ENCODE data around the gene RPGRIP1L.
"Not testable (repeated sequence)": the region's sequence is repeated elsewhere in the genome, so short reads cannot be mapped to it uniquely, and the experiment has no call there.

The RPGRIP1L gene

DNA sequence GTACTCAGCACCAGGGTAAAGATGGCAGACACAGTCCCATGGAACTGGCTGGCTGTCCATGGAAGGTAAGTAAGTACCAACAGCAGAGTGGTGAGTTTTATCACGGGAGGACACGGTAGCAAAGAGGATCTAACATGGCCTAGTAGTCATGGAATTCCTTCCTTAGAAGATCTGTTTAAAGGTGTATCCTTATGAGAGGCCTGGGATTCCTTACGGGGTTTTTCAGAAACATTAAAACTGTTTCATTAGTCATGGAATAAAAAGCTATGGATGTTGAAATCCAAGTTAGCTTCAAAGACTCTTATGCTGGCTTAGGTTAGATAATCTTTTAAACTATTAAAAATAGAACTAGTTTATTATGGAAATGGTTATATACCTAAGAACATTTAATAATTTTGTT is 7.7 kb upstream of the RPGRIP1L start:
- Histone ChIP-seq H3K4me2 (ENCODE audit: low read length) (no peak overlapping the region), H3K4me3 (ENCODE audit: low read length) (no peak overlapping the region), H3K27me3 (ENCODE audit: control insufficient read depth, insufficient read depth, low read length) (no peaks in the 10 kb centered on the region), H3K36me3 (ENCODE audit: insufficient read depth, low read length) (no peaks in the 10 kb centered on the region), H3K9me3 (replicated peaks; ENCODE audit: low read length) (no peaks in the 10 kb centered on the region), H3K9ac (ENCODE audit: low read depth, low read length) (no peak overlapping the region), H3K4me1 (ENCODE audit: control insufficient read depth, insufficient read depth, low read length) (peaks cover 14% of the 10 kb centered on the region)

DNA sequence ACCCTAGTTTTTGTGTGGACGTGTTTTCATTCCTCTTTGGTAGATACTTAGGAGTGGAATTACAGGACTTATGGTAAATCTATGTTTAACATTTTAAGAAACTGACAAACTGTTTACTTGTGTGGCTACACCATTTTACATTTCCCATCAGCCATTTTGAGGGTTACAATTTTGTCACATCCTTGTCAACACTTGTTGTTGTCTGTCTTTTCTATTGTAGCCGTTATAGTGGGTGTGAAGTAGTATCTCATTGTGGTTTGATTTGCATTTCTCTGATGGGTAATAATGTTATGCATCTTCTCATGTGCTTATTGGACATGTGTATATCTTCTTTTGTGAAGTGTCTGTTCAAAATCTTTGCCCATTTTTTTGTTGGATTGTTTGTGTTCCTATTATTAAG is 4.8 kb upstream of the RPGRIP1L start:
- no peaks in the 10 kb centered on the region for H3K36me3 ChIP-seq (ENCODE audit: insufficient read depth, low read length)
- H3K9ac ChIP-seq (ENCODE audit: low read depth, low read length): no peak overlapping the region
- no peaks in the 10 kb centered on the region for H3K27me3 ChIP-seq (ENCODE audit: control insufficient read depth, insufficient read depth, low read length)
- H3K4me1 ChIP-seq (ENCODE audit: control insufficient read depth, insufficient read depth, low read length): peaks cover 6% of the 10 kb centered on the region
- no peaks in the 10 kb centered on the region for H3K9me3 ChIP-seq (replicated peaks; ENCODE audit: low read length)
- no peak overlapping the region for H3K4me3 ChIP-seq (ENCODE audit: low read length)
- H3K4me2 ChIP-seq (ENCODE audit: low read length): no peak overlapping the region

DNA sequence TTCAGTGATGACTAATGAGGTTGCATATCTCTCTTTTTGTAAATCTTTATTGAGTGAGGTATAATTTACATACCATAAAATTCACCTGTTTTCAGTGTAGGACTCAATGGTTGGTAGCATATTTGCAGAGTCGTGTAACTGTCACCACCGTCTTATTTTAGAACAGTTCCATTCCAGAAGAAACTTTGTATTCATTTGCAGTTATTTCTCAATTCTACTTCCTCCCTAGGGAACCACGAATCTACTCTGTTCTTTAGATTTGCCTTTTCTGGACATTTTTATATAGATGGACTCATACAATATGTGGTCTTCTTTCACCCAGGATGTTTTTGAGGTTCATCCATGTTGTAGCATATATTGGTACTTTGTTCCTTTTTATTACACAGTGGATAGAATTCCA is 4.0 kb upstream of the RPGRIP1L start:
- Histone ChIP-seq H3K4me1 (ENCODE audit: control insufficient read depth, insufficient read depth, low read length) (peaks cover 11% of the 10 kb centered on the region), H3K27me3 (ENCODE audit: control insufficient read depth, insufficient read depth, low read length) (no peaks in the 10 kb centered on the region), H3K4me3 (ENCODE audit: low read length) (no peak overlapping the region), H3K36me3 (ENCODE audit: insufficient read depth, low read length) (no peaks in the 10 kb centered on the region), H3K9me3 (replicated peaks; ENCODE audit: low read length) (no peaks in the 10 kb centered on the region), H3K4me2 (ENCODE audit: low read length) (no peak overlapping the region), H3K9ac (ENCODE audit: low read depth, low read length) (no peak overlapping the region)

DNA sequence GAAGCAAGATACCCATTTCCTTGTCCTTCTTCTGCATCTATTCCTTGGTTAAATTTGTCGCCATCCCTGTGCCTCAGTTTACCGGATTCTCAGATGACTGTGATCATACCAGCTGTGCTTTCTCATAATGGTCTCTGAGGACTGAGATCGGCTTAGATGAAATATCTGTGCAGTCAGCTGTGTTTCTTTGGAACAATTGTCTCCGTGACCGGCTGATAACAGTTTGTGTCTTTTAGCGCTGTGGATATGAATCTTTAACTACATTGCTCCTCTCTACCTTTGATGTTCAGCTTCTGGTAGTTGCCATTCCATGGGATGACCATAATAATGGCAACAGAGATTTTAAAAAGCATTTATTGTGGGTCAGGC is 770 bp upstream of the RPGRIP1L start:
- H3K4me1 ChIP-seq (ENCODE audit: control insufficient read depth, insufficient read depth, low read length): peaks cover 11% of the 10 kb centered on the region
- peaks cover 2% of the 10 kb centered on the region for H3K36me3 ChIP-seq (ENCODE audit: insufficient read depth, low read length)
- no peaks in the 10 kb centered on the region for H3K9me3 ChIP-seq (replicated peaks; ENCODE audit: low read length)
- peak overlapping the region; percentile 94 for H3K4me2 ChIP-seq (ENCODE audit: low read length)
- peak overlapping the region; percentile 88 for H3K9ac ChIP-seq (ENCODE audit: low read depth, low read length)
- no peaks in the 10 kb centered on the region for H3K27me3 ChIP-seq (ENCODE audit: control insufficient read depth, insufficient read depth, low read length)
- peak overlapping the region; percentile 82 for H3K4me3 ChIP-seq (ENCODE audit: low read length)

DNA sequence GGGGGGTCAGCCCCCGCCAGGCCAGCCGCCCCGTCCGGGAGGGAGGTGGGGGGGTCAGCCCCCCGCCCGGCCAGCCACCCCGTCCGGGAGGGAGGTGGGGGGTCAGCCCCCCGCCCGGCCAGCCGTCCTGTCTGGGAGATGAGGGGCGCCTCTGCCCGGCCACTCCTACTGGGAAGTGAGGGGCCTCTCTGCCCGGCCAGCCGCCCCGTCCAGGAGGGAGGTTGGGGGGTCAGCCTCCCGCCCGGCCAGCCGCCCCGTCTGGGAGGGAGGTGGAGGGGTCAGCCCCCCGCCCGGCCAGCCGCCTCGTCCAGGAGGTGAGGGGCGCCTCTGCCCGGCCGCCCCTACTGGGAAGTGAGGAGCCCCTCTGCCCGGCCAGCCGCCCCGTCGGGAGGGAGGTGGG is 5.4 kb downstream of the RPGRIP1L start:
- H3K27me3 ChIP-seq (ENCODE audit: control insufficient read depth, insufficient read depth, low read length); H3K4me3 ChIP-seq (ENCODE audit: low read length); H3K9me3 ChIP-seq (replicated peaks; ENCODE audit: low read length); H3K9ac ChIP-seq (ENCODE audit: low read depth, low read length); H3K36me3 ChIP-seq (ENCODE audit: insufficient read depth, low read length); H3K4me2 ChIP-seq (ENCODE audit: low read length): not testable (repeated sequence)
- H3K4me1 ChIP-seq (ENCODE audit: control insufficient read depth, insufficient read depth, low read length): peaks cover 12% of the 10 kb centered on the region

DNA sequence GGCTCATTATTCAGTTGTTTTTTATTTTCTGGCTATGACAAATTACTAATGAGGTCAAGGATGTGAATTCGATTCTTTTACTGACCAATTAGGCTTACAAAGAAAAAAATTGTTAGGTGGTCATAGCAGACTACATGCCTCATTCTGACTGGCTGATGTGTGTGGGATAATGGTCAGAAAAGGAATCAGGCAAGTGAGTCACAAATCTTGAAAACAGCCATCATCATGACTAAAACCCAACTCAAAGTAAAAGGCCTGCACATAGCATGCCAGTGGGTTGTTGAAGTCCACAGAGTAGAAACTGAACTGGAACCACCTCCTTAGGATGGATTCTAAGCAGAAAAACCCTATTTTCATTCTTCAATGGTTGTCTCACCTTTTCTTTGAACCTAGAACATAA is 8.6 kb downstream of the RPGRIP1L start:
- no peaks in the 10 kb centered on the region for H3K27me3 ChIP-seq (ENCODE audit: control insufficient read depth, insufficient read depth, low read length)
- H3K4me2 ChIP-seq (ENCODE audit: low read length): no peak overlapping the region
- H3K9ac ChIP-seq (ENCODE audit: low read depth, low read length): peak overlapping the region; percentile 48
- peaks cover 11% of the 10 kb centered on the region for H3K36me3 ChIP-seq (ENCODE audit: insufficient read depth, low read length)
- no peak overlapping the region for H3K4me3 ChIP-seq (ENCODE audit: low read length)
- peaks cover 9% of the 10 kb centered on the region for H3K4me1 ChIP-seq (ENCODE audit: control insufficient read depth, insufficient read depth, low read length)
- H3K9me3 ChIP-seq (replicated peaks; ENCODE audit: low read length): no peaks in the 10 kb centered on the region

DNA sequence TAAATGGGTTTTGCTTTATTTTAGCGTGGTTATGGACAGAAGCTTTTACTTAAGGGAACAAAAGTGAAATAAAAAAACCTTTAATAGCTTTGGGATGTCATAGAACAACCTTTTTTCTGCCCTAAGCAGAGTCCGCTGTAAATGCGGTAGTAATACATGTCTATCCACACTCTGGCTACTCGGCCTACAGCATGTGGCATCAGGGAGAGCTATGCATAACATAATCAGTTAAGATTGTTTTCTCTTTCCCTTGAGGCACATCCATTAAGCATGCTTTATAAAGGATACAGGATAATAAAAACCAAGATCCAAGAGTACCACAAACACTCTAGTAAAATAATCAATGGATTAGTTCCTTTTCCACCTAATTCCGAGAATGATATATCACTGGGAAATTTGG is 10.3 kb downstream of the RPGRIP1L start:
- Histone ChIP-seq H3K4me2 (ENCODE audit: low read length) (no peak overlapping the region), H3K9ac (ENCODE audit: low read depth, low read length) (no peak overlapping the region), H3K36me3 (ENCODE audit: insufficient read depth, low read length) (peaks cover 11% of the 10 kb centered on the region), H3K9me3 (replicated peaks; ENCODE audit: low read length) (no peaks in the 10 kb centered on the region), H3K4me3 (ENCODE audit: low read length) (no peak overlapping the region), H3K4me1 (ENCODE audit: control insufficient read depth, insufficient read depth, low read length) (peaks cover 15% of the 10 kb centered on the region), H3K27me3 (ENCODE audit: control insufficient read depth, insufficient read depth, low read length) (no peaks in the 10 kb centered on the region)

DNA sequence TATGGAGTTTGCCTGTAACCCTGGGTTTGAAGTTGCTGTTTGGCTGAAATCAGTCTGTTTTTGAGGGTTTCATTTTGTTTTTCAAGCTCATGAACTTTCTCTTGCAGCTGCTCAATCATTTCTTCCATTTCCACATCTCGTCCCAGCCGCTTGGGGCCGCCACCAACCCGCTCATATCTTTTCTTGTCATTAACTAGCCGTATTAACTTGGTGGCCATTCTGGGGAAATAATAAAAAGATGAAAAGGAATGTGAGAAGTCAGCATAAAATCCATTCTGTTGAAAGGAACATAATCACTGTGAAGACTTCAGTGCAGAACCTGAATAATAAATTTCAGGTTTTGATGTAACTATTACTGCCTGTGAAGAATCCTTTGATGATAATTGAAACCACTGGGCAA is 11.5 kb downstream of the RPGRIP1L start:
- Histone ChIP-seq H3K4me3 (ENCODE audit: low read length) (no peak overlapping the region), H3K9me3 (replicated peaks; ENCODE audit: low read length) (no peaks in the 10 kb centered on the region), H3K27me3 (ENCODE audit: control insufficient read depth, insufficient read depth, low read length) (no peaks in the 10 kb centered on the region)

DNA sequence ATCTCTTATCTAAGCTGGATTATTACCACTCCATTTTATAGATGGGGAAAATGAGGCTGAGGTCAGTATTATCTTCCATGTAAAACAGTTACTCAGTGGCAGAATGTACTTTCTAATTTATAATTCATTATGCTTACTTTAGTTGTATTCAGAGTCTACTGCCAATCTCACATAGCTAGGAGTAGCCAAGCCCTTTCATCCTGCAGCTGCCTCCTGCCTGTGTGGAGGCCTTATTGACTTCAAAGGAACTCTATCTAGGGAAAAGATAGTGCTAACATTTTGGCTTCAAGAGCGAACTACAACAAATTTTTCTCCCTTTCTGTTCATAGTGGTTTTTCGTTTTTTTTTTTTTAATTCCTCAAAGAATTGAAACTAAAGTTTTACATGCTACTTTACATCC is 12.9 kb downstream of the RPGRIP1L start:
- Histone ChIP-seq H3K4me1 (ENCODE audit: control insufficient read depth, insufficient read depth, low read length) (peaks cover 15% of the 10 kb centered on the region), H3K4me3 (ENCODE audit: low read length) (no peak overlapping the region), H3K36me3 (ENCODE audit: insufficient read depth, low read length) (peaks cover 22% of the 10 kb centered on the region), H3K9ac (ENCODE audit: low read depth, low read length) (no peak overlapping the region), H3K4me2 (ENCODE audit: low read length) (no peak overlapping the region), H3K9me3 (replicated peaks; ENCODE audit: low read length) (no peaks in the 10 kb centered on the region), H3K27me3 (ENCODE audit: control insufficient read depth, insufficient read depth, low read length) (no peaks in the 10 kb centered on the region)

More for the DNA sequence above, 11.5 kb downstream of the RPGRIP1L start:
- H3K9ac ChIP-seq (ENCODE audit: low read depth, low read length): no peak overlapping the region
- H3K4me1 ChIP-seq (ENCODE audit: control insufficient read depth, insufficient read depth, low read length): peaks cover 15% of the 10 kb centered on the region
- H3K4me2 ChIP-seq (ENCODE audit: low read length): no peak overlapping the region
- H3K36me3 ChIP-seq (ENCODE audit: insufficient read depth, low read length): peaks cover 11% of the 10 kb centered on the region

DNA sequence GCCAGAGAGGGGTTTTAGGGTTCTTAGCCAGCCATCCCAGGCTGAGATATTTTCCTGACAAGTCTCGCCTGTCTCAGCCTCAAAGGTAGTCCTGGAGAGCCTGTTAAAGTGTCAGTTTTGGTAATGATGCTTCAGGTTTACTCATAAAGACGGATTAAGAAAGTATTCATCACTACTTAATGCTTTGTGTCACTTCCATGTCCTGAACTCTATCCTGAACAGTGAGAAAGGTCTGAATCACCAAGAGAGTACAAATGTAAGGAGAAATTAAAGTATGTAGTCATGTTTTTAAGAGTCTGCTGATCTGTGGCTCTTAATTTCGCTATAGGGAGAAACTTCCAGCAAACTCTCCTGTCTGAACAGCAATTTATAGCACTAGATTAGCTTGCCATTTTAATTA is 14.0 kb downstream of the RPGRIP1L start:
- Histone ChIP-seq H3K9me3 (replicated peaks; ENCODE audit: low read length) (no peaks in the 10 kb centered on the region), H3K27me3 (ENCODE audit: control insufficient read depth, insufficient read depth, low read length) (no peaks in the 10 kb centered on the region), H3K4me3 (ENCODE audit: low read length) (no peak overlapping the region), H3K36me3 (ENCODE audit: insufficient read depth, low read length) (peaks cover 24% of the 10 kb centered on the region), H3K4me1 (ENCODE audit: control insufficient read depth, insufficient read depth, low read length) (peaks cover 6% of the 10 kb centered on the region), H3K4me2 (ENCODE audit: low read length) (no peak overlapping the region), H3K9ac (ENCODE audit: low read depth, low read length) (no peak overlapping the region)

DNA sequence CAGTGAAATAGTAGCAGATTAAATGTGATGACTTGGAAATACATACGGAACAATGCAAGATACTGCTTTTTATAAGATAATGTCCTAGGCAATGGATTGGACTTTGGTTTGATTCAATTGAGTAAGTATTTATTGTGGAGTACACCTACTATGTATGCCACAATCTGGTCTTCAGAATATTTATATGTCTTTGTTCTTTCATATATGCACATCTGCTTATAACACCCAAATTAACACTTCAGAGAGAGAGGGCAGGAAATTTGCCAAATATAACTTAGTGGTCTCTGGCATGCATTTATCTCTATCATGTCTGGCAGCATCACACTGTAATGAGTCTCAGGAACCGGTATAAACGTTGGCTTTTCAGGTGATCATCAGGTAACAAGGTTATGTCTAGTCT is 16.9 kb downstream of the RPGRIP1L start:
- Histone ChIP-seq H3K4me1 (ENCODE audit: control insufficient read depth, insufficient read depth, low read length) (peaks cover 6% of the 10 kb centered on the region), H3K4me2 (ENCODE audit: low read length) (no peak overlapping the region), H3K9ac (ENCODE audit: low read depth, low read length) (no peak overlapping the region), H3K36me3 (ENCODE audit: insufficient read depth, low read length) (peaks cover 28% of the 10 kb centered on the region), H3K4me3 (ENCODE audit: low read length) (no peak overlapping the region), H3K27me3 (ENCODE audit: control insufficient read depth, insufficient read depth, low read length) (no peaks in the 10 kb centered on the region), H3K9me3 (replicated peaks; ENCODE audit: low read length) (no peaks in the 10 kb centered on the region)

DNA sequence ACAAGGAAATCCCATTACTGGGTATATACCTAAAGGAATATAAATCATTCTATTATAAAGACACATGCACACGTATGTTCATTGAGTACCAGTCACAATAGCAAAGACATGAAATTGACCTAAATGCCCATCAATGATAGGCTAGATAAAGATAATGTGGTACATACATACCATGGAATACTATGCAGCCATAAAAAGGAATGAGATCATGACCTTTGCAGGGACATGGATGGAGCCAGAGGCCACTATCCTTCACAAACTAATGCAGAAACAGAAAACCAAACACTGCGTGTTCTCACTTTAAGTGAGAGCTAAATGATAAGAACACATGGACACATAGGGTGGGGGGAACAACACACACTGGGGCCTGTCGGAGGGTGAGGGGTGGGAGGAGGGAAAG is 18.3 kb downstream of the RPGRIP1L start:
- not testable (repeated sequence) for H3K4me1 ChIP-seq (ENCODE audit: control insufficient read depth, insufficient read depth, low read length); H3K9ac ChIP-seq (ENCODE audit: low read depth, low read length); H3K27me3 ChIP-seq (ENCODE audit: control insufficient read depth, insufficient read depth, low read length); H3K9me3 ChIP-seq (replicated peaks; ENCODE audit: low read length); H3K4me2 ChIP-seq (ENCODE audit: low read length); H3K4me3 ChIP-seq (ENCODE audit: low read length)
- peaks cover 22% of the 10 kb centered on the region for H3K36me3 ChIP-seq (ENCODE audit: insufficient read depth, low read length)

Measured in skeletal muscle satellite cell (primary cell).